Pulmonary artery endothelial cell (primary cell): ENCODE data around the gene CIB1. TPM values are rescaled to one million over a fixed set of nuclear protein-coding genes. Genes with fewer than 3 reads are reported as not detected.
"Not testable (repeated sequence)": the region's sequence is repeated elsewhere in the genome, so short reads cannot be mapped to it uniquely, and the experiment has no call there.

Experiments used
- DNase-seq: peaks from one replicate; pipeline ENCODE4 v3.0.0-alpha.2; 2011; ENCODE audit warnings: low read depth, low spot score
- total RNA-seq: library from RNA; depleted of rRNA; stranded (reverse); fragments of >200 nt; gene quantifications from 2 replicates; pipeline ENCODE4 v1.2.3, GENCODE V29; 2014

The CIB1 gene
- total RNA-seq, 1 donor from 2014 or later: 44.6 TPM

DNA sequence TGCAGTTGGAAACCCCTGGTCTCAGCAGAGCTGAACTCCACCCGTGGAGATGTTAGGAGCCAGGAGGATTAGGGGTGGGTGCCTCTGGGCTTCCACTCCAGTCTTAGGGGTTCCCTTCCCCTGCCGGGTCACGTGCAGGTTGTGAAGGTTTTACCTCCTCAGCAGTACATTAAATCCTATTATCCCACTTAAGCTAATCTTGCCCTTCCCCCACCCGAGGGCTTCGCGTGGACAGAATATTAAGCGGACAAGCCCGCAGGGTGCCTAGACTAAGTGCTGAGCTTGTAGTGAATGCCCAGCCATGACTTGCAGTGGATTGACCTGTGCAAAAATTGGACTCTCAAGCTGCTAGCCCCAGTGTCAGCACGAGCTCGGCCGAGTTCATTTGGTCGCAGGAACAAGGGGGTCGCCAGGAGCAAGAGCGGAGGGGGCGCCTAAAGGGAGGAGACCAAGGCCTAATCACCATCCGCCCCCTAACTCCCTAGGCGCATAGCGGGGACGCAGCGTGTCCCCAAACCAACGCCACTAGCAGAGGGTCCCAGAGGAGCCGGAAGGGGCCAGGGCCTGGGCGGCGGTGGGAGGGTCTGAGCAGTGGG lies 33.1 kb downstream of the CIB1 start:
- no peak for DNase-seq

DNA sequence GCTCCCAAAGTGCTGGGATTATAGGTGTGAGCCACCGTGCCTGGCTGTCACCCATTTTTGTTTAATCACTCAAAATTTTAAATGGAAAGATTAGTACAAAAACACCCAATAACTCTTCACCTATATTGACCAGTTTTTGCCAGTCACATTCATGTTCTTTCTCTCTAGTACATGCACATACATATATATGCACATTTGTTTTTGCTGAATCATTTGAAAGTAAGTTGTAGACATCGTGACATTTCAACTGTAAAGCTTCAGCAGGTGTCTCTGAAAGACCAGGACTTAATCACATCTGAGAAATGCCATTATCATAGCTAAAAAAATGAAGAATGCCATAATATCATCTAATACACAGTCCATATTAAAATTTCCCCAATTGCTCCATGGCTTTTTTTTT lies 39.1 kb downstream of the CIB1 start:
- DNase-seq: no peak

DNA sequence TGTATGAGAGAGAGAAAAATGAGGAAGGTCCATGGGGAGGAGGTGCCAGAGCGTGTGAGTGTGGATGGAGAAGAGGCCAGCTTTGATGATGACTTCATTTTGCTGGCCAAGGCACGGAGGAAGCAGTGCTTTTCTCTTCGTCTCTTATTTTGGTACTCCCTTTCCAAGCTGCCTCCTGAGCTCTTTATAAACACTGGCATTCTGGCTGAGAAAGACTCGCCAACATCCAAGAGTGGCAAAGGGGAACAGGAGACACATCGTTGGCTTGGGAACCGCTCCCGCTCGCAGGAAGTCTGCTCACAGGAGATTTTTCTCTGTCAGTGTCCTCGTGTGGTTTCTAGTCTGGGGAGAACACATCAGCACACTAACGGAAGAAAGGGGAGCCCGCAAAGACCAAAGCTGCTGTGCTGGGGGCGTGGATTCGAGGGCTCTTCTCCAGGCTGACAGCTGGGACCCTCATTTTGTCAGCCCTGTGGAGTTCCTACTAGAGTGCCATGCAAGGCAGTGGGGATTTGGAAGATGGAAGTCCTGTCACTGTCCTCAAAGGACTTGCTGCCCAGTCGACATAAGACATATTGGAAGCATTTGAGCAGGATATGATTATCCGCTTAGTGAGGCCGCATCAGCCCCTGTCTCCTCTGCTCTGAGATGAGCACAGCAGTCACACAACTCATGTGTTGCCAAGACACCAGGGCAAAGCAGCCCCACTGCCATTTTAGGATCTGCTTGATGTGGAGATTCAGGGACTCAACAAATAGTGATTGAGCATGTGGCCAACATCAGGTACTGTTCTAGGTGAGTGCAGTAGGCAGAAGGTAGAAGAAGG lies 40.6 kb downstream of the CIB1 start:
- no peak for DNase-seq

DNA sequence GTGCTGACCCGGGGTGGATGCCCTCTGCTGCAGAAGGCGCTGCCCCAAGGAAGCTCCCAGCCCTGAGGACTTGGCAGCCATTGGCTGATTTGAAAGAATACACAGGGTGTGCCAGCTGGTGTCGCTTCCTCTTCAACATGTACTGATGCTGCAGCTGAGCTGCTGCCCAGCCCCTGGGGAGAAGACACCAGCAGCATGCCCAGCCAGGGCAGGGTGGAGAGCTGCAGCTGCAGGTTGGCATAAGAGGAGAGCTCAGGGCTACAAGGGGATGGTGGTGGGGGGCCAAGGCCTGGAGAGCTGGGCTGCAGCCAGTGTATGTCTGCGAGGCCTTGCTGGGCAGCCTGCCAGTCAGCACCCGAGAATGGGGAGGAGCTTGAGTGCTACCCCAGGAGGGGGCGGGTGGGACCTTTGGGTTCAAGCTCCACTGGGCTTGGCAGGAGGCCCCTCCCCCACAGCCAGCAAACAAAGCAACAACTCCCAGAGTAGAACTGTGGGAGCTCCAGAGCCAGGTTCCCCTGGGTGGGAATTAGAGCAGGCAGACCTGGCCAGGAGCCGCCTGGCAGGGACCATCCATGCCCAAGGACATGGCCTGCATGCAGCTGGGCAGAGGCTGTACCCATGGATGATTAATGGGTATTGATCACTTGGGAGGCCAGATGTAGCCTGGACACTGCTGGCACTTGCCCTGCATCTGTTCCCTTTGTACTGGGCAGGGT lies 41.8 kb downstream of the CIB1 start:
- DNase-seq: no peak

DNA sequence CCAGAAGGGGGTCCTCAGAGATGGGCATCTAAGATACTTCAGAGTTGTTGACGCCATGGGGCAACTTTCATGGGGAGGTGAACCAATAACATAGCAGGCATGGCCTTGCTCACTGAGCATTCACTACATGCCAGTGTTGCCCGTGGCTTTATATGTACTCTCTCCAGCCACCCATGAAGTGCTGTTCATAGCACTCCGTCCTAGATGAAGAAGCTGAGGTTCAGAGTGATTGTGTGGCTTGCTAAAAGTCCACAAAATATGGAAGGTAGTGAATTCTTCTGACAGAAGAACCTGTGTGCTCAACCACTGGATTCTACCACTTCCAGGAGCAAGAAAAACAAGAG lies 42.4 kb downstream of the CIB1 start:
- DNase-seq: no peak

DNA sequence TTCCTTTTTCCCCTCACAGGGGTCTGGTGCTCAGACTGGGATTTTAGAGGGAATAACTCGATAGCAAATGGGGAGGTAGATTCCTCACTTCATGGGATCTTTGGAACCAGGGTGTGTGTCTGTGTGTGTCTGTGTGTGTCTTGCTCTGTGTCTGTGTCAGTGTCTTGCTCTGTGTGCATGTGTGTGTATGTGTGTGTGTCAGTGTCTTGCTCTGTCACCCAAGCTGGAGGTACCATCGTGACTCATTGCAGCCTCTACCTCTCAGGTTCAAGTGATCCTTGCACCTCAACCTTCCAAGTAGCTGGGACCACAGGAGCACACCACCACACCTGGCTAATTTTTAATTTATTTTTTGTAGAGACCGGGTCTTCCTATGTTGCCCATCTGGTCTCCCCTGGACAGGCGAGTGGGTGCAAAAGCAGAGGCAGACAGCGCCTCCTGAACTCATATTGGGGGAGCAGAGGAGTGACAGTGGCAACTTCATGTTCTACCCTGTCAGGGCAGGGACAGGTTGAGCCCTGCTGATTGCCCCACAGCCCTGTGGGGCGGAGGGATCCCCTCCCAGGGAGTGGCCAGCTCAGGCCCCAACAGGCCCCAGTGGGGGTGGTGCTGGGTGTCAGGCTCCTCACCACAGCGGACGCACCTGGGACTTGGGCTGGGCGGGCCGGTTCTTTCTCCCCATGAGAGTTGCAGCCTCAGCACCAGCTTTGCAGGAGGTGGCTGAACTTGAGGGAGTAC lies 43.0 kb downstream of the CIB1 start:
- DNase-seq: no peak

DNA sequence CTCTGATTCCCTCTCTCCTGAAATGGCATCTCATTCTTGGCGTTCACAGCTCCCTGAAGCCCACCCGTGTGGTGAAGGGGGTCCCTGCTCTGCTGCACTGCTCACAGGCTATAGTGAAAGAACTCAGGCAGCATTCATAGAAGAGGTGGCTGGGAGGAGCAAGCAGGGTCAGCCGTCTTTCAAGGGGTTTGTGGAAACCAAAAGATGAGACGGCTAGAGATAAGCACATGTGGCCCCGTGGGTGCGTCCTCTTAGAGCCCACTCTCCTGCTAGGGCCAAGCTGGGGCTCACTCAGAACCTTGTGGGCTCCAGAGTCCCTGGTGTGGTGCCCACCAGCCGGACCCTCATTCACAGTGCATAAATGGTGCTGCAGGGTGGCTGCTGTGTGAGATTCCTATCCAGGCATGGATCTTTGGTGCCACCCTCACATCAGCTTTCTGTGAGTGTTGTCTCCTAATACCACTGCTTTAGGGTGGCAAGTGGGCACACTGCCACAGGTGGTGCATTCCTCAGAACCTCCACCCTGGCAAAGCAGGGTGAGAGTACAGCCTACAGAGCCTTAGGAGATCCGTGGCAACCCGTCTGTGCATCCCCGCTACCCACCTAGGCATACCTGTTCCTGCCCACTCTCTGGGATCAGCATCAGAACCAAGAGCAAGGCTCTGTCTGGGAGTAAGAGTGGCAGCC lies 43.8 kb downstream of the CIB1 start:
- no peak for DNase-seq

DNA sequence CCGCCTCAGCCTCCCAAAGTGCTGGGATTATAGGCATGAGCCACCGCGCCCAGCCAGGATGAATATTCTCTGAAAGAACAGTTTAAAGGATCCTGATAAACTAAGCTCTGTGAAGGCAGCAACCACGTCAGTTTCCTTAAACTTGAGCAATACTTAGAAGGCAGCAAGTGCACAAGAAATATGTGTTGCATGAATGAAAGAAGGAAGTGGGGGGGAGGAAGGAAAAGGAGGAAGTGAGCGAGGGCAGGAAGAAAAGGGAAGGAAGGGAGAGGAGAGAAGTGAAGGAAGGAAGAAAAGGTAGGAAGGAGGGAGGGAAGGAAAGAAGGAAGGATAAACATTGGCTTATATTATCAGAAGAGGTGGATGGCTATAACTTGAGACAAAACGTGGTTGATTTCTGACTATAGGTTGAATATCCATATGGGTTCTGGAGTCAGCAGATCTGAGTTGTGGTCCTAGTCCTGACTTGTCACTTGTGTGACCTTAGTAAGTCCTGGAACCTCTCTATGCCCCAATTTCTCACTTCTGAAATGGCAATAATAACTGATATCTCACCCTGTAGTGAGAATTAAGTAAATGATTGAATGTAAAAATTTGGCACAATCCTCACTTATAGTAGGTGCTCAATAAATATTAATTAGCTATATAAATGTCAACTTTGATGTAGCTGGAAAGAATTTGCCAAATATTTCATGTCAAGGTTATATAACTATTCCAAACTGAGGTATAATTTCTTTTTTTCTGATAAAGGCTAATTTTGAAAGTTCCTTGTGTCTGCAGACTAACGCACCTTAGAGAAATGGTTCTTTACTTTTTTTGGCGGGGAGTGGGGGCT lies 44.6 kb downstream of the CIB1 start:
- no peak for DNase-seq

DNA sequence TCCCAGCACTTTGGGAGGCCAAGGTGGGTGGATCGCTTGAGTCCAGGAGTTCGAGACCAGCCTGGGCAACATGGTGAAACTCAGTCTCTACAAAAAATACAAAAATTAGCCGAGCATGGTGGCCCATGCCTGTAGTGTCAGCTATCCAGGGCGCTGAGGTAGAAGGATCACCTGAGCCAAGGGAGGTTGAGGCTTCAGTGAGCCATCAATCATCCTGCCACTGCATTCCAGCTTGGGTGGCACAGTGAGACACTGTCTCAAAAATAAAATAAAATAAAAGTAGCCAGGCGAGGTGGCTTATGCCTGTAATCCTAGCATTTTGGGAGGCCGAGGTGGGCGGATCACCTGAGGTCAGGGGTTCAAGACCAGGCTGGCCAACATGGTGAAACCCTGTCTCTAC lies 45.7 kb downstream of the CIB1 start:
- not testable (repeated sequence) for DNase-seq

DNA sequence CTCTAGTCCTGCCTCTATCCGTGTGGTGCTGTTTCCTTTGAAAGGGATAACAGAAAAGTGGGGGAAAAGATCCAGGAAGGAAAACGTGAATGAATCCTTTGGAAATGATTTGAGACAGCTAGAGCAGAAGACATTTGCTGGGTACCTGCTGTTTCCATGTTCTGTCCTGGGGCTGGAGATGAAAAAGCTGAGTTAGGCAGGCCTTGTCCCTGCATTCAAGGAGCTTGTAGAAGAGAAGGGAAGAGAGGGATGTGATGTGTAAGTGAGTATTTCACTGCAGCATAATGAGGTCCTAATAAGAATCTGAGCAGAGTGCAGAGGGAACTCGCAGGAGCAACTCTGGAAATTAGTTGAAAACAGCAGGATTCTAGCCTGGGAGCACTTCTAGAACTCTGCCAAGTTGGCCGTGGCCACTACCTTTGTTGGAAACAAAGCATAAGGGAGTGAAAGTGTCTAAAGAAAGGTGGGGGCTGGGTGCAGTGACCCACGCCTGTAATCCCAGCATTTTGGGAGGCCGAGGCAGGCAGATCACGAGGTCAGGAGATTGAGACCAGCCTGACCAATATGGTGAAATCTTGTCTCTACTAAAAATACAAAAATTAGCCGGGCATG lies 46.4 kb downstream of the CIB1 start:
- no peak for DNase-seq

DNA sequence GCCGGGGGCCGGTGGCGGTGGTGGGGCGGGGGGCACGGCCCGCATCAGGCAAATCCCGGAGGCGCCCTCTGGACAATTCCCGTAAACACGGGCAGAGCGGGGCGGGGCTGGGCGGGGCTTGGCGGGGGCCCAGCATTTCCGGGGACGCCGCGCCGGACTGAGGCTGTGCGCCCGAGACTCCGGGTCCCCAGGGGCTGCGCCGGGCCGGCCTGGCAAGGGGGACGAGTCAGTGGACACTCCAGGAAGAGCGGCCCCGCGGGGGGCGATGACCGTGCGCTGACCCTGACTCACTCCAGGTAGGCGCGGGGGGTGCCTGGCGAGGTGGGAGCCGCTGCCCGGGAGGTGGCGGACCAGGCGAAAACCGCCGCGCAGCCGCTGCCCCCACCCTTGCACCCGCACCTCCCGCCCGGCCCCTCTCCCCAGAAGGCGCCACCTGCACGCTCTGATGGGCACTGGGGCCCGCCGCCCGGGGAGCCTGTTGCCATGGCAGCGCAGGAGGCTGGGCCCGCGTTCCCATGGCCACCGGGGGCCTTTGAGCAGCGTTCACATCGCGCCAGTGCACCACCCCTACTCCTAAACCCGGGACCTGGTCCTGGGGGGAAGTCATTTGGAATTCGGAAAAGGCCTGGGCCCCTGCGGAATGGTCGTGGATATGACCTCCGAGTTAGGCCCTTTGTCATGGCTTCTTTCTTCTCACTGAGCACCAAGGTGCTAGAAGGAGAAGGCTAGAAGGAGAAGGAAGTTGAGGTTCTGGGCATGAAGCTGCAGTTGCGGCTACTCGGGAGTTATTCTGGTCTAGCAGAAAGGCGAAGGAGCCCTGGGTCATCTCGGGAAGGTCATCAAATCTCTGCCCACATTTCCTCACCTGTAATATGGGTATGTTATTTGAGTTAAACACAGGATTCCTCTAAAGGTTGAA lies 48.7 kb downstream of the CIB1 start:
- DNase-seq: no peak

DNA sequence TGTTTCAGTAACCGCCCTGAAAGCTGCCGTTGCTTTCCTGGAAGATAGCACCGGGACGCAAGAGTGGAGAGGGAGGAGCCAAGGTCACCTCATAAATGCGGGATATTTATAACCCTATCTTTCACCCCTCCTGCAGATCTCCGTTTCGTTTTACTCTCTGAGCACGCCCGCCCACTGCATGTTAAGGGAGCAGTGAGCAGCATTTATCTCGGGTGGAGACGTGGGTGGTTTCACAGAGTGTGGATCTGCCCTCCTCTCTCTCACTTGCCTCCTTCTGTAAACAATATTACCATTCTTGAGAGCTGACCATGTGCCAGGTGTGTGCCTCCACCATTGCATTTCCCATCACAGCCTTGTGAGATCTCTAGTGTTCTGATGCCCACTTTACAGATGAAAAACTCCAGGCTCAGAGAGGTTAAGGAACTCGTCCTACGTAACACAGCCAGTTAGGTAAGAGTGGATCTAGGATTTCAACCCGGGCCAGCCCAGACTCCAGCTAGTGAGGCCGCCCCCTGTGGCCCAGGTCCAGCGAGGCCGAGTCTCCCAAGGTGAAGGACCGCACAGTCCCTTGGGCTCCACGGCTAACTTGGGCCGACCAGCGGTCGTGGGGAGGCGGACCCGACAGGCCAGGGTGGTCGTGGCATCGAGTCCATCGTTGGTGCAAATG lies 49.5 kb downstream of the CIB1 start:
- DNase-seq: no peak

DNA sequence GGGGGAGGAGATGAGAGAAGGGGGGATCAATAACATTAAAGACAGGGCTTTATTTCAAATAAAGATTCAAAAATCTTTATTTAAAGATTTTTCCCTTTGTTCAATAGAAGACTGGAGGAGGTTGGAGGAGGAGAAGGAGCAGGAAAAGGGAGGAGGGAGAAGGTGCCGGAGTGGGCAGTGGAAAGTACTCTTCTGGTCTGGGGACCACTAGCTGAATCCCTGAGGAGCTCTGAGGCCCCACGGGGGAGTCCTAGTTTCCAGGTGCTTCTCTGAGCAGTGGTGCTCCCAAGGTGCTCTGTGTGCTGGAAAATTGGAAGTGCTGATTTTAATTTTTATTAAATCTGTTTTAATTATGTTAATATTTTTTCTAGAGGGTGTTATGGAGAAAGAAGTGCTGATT lies 52.0 kb downstream of the CIB1 start:
- no peak for DNase-seq

Other genes starting within 250 kb of the CIB1 start
- 14.5 and 16.0 TPM in 2 replicates for gene ZNF710, start 232.6 kb downstream of the CIB1 start, total RNA-seq
- 59.2 and 135 TPM in 2 replicates for gene IDH2, start 131.5 kb downstream of the CIB1 start, total RNA-seq
- 12.5 and 15.9 TPM in 2 replicates for gene SEMA4B, start 32.6 kb downstream of the CIB1 start, total RNA-seq
- 7.3 and 10.2 TPM in 2 replicates for gene GDPGP1, start 268 bp upstream of the CIB1 start, total RNA-seq
- gene TTLL13, start 15.6 kb upstream of the CIB1 start, total RNA-seq: 0.04 TPM in 1 of 2 replicates, not detected in the other
- gene NGRN, start 31.7 kb upstream of the CIB1 start, total RNA-seq: 53.4 and 87.3 TPM in 2 replicates
- 0.92 and 1.1 TPM in 2 replicates for gene ZNF774, start 118.3 kb upstream of the CIB1 start, total RNA-seq
- 197 and 214 TPM in 2 replicates for gene IQGAP1, start 154.3 kb upstream of the CIB1 start, total RNA-seq